Epithelial cell of alveolus of lung (primary cell): Measurements from ENCODE around the gene LAPTM5. TPM values are rescaled to one million over a fixed set of nuclear protein-coding genes. Genes with fewer than 3 reads are reported as not detected.

ENCODE experiments used
- total RNA-seq: library from RNA; depleted of rRNA; stranded (reverse); fragments of >200 nt; gene quantifications from 2 replicates; pipeline ENCODE4 v1.2.1, GENCODE V29; 2015

Gene LAPTM5, protein sequence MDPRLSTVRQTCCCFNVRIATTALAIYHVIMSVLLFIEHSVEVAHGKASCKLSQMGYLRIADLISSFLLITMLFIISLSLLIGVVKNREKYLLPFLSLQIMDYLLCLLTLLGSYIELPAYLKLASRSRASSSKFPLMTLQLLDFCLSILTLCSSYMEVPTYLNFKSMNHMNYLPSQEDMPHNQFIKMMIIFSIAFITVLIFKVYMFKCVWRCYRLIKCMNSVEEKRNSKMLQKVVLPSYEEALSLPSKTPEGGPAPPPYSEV
- total RNA-seq, result 0.39 and 3.7 TPM in 2 replicates

DNA sequence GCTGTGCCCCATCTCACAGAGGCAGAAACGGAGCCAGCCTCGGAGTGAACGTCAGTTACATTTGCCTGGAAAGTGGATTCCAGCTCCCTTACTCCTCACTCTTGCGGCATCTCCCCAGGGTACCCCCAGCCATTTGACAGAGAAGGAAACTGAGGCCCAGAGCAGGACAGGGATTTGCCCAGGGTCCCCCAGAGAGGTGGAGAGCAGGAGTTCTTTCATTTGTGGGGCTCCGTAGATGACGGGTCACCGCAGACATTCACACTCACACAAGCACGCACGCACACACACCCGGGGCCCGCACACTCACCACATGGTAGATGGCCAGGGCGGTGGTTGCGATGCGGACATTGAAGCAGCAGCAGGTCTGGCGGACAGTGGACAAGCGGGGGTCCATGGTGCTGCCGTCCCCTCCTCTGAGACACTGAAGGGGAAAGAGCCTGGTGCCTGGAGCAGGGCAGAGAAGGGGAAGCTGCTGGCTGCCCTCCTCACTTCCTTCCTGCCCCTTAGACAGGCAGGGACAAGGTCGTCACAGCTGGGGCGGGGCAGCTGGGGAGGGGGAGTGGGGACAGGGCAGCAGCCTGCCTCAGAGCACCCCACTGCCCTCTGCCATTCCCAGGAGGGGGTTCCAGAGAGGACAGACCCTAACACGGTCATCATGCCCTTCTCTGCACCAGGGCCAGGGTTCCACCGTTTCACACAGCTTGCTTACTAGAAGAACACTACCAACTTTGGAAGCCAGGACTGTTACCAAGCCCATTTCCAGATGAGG lies at the start of gene LAPTM5:
Gene LAPTM5 (minus strand): TSS at position 423 of the 769 bp plus-strand sequence. CDS start 29 bp downstream, at position 394.

DNA sequence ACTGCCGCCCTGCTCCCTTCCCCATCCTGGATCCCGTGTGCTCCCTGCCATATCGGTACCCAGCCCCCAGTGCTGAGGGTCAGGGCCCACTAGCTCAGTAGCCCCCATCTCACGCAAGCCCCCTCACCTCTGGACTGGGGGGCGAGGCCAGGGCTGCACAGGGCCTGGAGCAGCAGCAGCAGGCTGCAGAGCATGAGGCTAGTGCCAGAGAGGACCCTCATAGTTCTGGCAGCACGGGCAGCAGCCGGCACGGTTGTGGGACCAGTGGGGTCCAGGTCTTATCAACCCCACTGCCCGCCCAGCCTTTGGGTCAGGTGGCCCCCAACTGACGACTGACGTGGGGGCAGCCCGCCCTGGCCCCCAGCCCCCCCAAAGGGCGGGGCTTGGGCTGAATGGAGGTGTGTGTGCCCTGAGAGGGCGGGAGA lies 34.2 kb downstream of the LAPTM5 start, which contains the start of gene MATN1:
Gene MATN1 (minus strand): TSS at position 255 of the 425 bp plus-strand sequence. CDS start 34 bp downstream, at position 221.

Other genes starting within 250 kb of the LAPTM5 start
- gene MATN1, start 34.2 kb downstream of the LAPTM5 start, total RNA-seq, result under 0.01 TPM in 1 of 2 replicates, not detected in the other
- gene SDC3, start 151.0 kb upstream of the LAPTM5 start, total RNA-seq, result 35.6 and 52.2 TPM in 2 replicates